ENCODE data around the gene OCA2. TPM values are rescaled to one million over a fixed set of nuclear protein-coding genes. Genes with fewer than 3 reads are reported as not detected.

Gene OCA2
- total RNA-seq, 1 experiment from 2014 or later: not detected

DNA sequence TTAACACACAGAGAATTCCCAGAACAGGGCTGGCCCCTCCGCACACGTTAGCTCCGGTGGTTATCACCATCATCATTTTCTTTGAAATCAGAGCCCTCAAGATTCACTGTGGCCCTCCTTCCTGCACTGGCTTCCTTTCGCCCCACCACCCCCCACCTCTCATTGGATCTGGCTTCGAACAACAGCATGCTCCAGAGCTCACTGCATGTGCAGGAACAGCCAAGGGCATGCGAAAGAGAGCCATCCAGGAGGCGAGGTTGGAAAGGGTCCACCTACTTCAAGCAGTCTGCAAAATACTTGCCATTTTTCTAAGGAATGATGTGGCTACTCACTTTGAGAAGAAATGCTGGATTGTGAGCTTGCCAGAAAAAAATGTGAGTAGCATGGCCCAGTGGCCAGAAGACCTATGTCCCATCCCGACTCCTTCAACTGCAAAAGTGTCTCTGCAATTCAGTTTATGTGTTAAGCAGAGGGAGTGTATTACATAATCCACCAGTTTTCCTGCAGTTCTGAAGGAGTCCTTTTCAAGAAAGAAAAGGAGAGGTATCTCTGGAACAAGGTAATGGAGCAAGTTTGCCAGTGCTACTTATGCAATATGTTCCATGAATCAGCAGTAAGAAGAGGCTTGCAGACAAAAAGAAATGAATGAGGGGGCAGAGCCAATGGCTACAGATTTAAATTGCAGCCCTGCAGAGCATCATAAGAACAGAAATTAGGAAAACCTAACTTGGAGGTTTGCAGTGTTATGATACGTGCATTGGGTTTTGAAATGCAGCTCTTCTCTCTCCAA, 92.8 kb downstream of the OCA2 start:
- no peak overlapping the region for H3K4me3 ChIP-seq
- no peak for DNase-seq
- H3K27me3 ChIP-seq: no peaks in the 10 kb centered on the region
- H3K36me3 ChIP-seq: no peaks in the 10 kb centered on the region
- H3K9me3 ChIP-seq: no peaks in the 10 kb centered on the region

DNA sequence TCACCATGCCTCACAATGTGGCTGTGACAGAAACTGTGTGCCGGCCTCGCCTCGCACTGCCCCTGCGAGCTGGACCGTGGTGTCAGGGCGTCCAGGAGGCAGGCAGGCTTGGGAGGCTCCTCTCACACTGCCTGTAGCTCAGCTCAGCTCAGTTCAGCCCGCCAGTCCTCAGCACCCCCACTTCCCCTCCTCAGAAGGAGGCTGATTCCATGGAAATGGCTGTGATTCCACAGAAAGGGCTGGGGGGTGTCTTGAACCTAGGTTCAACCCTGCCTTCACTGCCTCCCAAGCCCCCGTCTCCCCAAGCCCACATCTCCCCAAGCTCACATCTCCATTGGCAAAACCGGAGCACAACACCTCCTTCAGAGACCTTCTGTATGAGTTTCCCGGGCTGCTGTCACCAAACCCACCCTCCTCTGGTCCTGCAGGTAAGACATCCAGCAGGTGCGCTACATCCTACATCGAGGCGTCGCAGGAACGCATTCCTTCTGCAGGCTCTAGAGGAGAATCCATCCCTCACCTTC, 94.0 kb downstream of the OCA2 start:
- H3K9me3 ChIP-seq: no peaks in the 10 kb centered on the region
- no peak for DNase-seq
- no peak overlapping the region for H3K4me3 ChIP-seq

DNA sequence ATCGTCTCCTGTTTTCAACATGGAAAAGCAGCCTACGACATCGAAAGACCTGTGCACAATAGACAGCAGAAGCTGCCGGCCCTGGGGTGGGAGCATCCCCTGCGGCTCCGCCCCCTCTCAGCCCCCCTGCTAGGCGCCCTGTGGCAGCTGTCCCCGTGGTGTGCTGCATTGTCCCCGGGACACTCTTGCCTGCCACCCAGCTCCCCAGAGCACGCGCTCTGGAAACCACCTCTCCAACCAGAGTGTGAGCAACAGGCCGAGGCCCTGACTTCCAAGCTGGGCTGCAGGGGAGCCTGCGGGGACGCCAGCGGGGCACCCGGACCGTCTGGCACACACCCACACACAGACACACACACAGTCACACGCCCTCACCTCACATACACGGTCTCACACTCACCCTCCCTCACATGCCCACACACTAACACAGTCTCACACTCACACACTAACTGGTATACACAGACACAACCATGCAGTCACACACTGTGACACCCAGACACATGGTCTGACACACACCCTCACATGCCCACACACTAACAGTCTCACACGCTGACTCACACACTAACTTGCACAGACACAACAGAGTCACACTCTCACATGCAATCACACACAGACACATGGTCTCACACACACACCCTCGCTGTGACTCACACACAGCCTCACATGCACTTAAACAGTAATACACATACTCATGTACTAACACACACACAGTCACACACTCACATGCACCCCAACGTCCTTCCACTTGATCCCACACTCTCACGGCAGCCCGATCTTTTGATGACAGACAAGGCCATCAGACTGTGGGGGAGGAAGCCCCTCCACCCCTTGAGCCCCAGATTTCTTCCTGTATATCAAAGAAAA, 94.7 kb downstream of the OCA2 start:
- H3K27me3 ChIP-seq: no peaks in the 10 kb centered on the region
- H3K4me3 ChIP-seq: no peak overlapping the region
- no peak for DNase-seq

More for the DNA sequence above, 94.0 kb downstream of the OCA2 start:
- Histone ChIP-seq H3K27me3 (no peaks in the 10 kb centered on the region), H3K36me3 (no peaks in the 10 kb centered on the region)

DNA sequence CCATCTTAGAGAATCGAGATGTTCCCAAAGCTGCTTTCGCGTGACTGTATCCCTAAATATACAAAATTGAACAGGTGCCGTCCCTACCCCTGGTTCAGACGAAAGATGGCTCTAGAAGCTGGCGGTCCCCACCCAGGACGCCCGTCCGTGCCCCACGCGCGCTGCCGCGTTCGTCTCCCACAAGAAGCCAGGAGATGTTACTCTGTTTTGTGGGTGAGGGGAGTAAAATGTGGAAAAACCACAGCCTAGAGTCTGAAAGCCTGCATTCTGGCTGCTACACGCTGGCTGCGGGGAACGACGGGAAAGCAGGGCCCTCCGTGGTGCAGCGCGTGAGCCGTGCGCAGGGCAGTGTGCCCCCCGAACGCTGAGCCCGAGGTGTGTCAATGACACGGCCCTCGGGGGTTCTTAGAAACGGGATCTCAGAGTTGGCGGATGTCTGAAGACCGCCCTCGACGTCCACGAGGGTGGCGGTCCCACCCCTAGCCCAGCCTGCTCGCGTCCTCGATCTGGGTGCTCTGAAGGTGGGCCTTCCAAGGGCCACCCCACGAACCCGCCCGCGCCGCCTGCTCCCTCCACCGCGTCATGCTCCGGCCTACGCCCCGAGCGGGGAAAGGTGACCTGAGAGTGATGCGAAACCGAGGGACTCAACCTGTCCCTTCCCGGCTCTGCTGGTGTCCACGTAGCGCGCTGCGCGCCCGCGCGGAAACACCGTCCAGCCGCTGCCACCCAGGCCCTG, 95.6 kb downstream of the OCA2 start:
- no peak for DNase-seq
- no peaks in the 10 kb centered on the region for H3K36me3 ChIP-seq
- no peaks in the 10 kb centered on the region for H3K27me3 ChIP-seq
- H3K9me3 ChIP-seq: no peaks in the 10 kb centered on the region
- H3K4me3 ChIP-seq: no peak overlapping the region

More for the DNA sequence above, 94.7 kb downstream of the OCA2 start:
- H3K9me3 ChIP-seq: no peaks in the 10 kb centered on the region
- H3K36me3 ChIP-seq: no peaks in the 10 kb centered on the region

DNA sequence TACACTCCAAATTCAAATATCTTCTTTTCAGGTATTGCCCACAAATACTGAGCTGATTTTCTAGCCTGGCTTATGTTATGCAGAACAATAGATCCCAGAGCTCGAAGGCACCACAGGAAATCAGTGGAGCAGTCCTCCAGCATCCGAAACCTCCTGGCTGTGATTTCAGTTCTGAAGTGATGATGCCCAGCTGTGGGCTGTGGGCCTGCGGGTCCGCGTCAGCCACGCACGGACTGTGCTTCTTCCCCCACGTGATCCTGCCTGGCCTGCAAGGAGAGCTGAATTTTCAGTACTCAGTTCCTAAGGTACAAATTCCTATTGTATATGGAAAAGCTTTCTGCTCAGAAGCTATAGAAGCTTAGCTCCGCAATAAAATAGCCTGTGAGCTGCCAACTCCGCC, 96.2 kb downstream of the OCA2 start:
- Histone ChIP-seq H3K27me3 (no peaks in the 10 kb centered on the region), H3K36me3 (no peaks in the 10 kb centered on the region), H3K9me3 (no peaks in the 10 kb centered on the region), H3K4me3 (no peak overlapping the region)
- no peak for DNase-seq

DNA sequence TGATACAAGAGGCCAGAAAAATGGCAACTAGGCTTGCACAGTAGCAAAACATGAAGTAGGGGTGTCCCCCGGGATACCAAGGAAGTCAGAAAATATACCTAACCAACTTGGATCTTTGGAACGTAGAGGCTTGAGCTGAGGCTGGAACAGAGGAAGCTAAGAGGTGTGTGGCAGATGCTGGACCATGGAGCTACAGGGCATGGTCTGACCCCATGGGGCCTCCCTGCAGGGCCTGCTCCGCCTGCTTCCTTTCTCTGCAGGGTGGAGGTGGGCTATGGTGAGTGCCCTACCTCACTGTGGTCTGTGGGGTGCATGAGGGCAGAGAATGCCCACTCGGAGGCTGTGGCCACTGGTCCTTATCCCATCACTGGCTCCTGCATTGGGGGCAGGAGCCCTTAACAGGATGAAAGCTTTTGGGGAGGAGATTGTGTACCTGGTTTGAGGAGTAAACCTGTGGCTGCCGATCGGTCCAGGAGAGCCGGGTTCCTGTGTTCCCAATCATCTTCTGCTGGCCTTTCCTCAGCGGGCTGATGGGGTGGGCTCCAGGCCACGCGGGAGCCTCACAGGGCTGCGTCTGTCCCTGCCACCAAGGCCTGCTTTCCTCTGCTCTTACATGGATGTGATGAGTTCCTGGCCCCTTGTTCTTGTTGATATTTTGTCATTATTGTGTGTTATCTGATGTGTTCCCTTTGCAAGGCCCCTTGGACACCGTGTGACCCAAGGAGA, 96.8 kb downstream of the OCA2 start:
- DNase-seq: no peak
- no peaks in the 10 kb centered on the region for H3K9me3 ChIP-seq
- H3K27me3 ChIP-seq: no peaks in the 10 kb centered on the region
- no peaks in the 10 kb centered on the region for H3K36me3 ChIP-seq
- no peak overlapping the region for H3K4me3 ChIP-seq

DNA sequence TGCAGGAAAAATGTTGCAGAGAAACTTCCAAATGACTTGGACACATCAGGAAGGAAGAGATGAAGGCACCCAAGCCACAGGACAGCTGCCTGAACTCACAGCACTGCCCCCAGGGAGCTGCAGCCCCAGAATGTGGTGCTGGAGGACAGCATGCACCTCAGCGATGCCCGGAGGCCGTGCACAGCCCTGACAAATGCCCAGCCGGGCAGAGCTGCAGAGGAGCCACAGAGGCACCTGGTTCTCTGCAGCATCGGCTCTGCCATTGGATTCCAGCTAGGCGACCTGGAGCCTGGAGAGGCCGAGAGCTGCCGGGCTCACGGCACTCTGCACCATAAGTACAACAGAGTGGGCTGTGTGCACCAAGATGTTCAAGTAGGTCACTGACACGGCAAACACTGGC, 97.5 kb downstream of the OCA2 start:
- H3K9me3 ChIP-seq: no peaks in the 10 kb centered on the region
- no peaks in the 10 kb centered on the region for H3K27me3 ChIP-seq
- no peak for DNase-seq
- H3K36me3 ChIP-seq: no peaks in the 10 kb centered on the region
- no peak overlapping the region for H3K4me3 ChIP-seq

DNA sequence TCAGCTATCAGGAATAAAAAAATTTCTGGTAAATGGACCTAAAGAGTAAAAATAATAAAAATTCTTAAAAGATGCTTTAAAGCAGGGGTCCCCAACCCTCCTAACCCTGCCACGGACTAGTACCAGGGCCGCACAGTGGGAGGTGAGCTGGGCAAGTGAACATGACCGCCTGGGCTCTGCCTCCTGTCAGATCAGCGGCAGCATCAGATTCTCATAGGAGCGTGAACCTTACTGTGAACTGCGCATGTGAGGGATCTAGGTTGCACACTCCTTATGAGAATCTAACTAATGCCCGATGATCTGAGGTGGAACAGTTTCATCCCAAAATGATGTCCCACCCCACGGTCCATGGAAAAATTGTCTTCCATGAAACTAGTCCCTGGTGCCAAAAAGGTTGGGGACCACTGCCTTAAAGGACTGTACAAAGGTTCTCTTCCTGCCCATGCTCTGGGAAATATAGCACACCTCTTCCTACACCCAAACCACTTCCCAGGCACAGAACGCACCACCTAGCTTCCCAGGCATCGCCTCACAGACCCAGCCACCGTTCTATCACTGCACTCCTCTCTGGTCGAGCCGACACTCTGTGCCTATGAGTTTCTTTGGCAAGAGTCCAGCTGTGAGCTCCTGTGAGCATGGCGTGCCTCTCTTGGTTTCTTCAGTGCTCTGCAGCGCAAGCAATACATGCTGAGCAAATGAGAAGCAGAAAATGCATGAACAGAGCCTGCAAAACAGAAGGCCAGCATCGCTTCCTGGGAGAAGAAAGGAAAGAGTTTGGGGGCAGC, 104.9 kb downstream of the OCA2 start:
- Histone ChIP-seq H3K27me3 (no peaks in the 10 kb centered on the region), H3K36me3 (no peaks in the 10 kb centered on the region), H3K9me3 (no peaks in the 10 kb centered on the region), H3K4me3 (no peak overlapping the region)
- no peak for DNase-seq

DNA sequence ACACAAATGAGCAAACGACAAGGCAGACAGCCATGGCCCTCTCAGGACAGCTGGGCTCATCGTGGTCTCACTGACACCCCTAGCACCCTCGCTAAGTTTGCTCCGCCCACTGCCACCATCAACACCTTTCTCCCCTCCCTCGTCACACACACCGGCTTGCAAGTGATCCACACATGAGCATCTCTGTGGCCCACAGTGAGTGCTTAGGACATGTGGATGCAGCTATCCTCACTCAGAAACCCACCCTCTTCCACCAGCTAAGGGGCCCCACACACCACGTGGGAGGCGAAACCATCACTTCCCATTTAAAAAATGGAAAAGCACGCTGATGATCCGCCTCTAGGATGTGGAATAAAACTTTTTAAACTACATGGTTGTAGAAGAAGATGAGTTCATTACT, 105.6 kb downstream of the OCA2 start:
- Histone ChIP-seq H3K9me3 (no peaks in the 10 kb centered on the region), H3K27me3 (no peaks in the 10 kb centered on the region), H3K36me3 (no peaks in the 10 kb centered on the region), H3K4me3 (no peak overlapping the region)
- DNase-seq: no peak

DNA sequence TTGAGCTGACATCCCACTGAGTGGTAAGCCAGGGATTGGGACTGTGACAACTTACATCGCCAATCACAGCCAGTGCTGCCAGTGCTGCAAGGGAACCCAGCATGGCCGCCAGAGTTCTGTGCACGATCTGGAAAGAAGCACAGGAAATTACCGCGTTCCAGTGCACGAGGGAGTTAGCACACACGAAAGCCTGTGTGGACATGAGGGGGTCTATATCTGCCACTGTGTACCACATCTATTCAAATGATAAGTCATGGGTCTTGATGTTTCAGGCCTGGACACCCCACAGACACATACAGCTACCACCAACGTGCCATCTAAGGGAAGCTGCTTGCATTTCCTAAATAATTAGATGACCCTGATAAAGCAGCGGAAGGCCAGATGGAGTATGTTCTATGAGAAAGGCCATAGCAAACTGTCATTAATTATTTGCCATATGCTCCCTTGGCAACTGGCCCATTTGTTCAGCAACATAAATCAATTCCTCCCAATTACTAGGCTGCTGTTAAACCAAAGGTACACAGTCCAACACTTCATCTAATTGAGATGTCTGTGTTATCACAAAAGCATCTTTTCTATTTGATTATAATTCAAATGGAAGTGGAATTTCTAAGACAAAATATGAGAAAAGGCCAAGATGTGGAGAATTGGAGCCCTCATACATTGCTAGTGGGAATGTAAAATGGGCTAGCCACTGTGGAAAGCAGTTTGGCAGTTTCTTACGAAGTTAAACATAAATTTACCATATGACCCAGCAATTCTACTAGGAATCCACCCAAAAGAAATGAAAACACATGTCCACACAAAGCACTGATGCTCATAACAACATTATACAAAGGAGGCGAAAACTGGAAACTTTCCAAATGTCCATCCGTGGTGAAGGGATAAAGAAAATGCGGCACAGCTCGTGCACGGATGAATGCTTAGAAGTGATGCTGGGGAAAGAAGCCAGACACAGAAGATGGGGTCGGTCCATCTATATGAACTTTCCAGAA, 108.3 kb downstream of the OCA2 start:
- no peaks in the 10 kb centered on the region for H3K36me3 ChIP-seq
- DNase-seq: no peak
- H3K4me3 ChIP-seq: no peak overlapping the region
- H3K9me3 ChIP-seq: no peaks in the 10 kb centered on the region
- no peaks in the 10 kb centered on the region for H3K27me3 ChIP-seq

DNA sequence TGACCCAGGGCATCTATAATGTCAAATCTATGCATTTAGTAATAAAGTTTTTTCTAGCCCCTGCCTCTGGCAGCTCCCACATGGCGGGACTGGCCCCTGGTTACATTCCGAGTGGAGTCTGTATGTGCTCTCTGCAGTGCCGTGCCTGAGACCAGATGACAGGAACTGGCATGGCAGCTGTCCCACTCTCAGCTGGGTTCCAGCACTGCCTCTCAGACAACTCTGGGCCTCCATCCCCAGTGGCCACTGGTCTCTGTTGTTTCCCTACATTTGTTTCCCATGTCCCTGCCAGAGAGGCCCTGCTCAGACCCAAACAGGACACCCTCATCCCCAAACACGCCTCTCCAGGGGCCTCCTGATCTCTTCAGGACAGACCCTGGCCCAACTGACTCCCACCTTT, 109.3 kb downstream of the OCA2 start:
- no peak for DNase-seq
- Histone ChIP-seq H3K27me3 (no peaks in the 10 kb centered on the region), H3K36me3 (no peaks in the 10 kb centered on the region), H3K4me3 (no peak overlapping the region), H3K9me3 (no peaks in the 10 kb centered on the region)

DNA sequence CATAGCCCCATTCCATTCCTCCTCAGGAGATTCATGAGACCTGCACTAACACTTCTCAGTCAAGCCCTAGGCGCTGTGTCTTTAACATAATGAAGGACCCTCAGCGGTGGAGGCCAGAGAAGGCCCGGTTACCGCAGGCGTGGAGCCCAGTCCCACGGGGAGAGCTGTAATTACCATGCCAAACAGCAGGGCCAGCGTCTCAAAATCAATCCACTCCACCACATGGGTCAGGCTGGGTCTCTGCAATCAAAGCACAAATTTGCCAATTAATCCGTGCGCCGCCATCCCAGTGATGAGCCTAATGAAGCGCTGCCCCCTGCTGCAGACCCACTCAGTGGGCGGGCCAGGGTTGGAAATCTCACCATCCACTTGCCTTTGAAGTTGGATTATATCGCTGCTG, 109.7 kb downstream of the OCA2 start:
- Histone ChIP-seq H3K27me3 (no peaks in the 10 kb centered on the region), H3K4me3 (no peak overlapping the region), H3K9me3 (no peaks in the 10 kb centered on the region), H3K36me3 (no peaks in the 10 kb centered on the region)
- DNase-seq: no peak

DNA sequence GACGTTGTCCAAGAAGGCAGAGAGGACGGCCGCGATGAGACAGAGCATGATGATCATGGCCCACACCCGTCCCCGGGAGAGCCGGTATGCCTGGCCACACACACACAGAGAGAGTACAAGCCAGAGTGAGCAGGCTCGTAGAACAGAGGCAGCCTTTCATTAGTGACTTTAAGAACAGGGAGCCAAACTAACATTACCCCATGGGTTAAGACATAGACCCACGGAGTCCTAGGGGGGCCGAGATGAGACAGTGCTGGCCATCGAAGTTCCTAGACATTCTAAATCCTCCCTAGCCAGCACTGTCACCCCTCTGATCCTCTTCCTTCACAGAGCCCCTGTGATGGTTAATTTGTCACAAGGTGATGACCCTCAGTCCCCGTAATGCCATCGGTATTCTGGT, 114.0 kb downstream of the OCA2 start:
- H3K9me3 ChIP-seq: no peaks in the 10 kb centered on the region
- no peak for DNase-seq
- H3K4me3 ChIP-seq: no peak overlapping the region
- H3K36me3 ChIP-seq: no peaks in the 10 kb centered on the region
- H3K27me3 ChIP-seq: no peaks in the 10 kb centered on the region

DNA sequence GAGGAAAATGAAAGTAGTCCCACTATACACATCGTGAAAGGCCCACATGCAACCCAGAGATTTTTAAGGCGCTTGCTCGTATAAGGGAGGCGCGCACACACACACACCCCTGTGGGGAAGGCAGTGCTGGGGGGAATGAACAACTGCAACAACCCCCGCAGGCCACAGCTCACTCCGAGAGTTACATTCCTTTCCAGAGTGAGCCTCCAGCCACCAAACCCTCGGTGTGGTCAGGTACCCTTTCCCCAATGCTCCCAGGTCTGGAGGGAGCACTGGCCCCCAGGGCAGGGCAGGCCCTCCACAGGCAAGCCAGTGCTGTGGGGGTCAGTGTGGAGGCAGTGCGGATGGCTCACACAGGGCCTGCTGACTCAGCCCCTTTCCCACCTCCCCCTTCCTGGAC, 115.6 kb downstream of the OCA2 start:
- no peaks in the 10 kb centered on the region for H3K9me3 ChIP-seq

DNA sequence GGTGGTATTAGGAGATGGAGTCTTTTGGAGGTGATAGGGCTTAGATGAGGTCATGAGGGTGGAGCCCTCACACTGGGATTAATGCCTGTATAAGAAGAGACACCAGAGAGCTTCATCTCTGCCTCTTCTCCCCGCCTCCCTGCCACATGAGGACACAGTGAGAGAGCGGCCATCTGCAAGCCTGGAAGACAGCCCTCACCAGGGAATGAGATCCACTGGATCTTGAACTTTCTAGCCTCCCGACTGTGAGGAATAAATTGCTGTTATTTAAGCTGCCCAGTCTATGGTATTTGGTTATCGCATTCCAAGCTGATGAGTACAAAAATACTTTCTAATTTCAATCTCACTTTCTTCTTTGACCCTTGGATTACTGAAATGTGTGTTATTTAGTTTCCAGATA, 121.4 kb downstream of the OCA2 start:
- DNase-seq: no peak
- H3K4me3 ChIP-seq: no peak overlapping the region
- no peaks in the 10 kb centered on the region for H3K27me3 ChIP-seq
- H3K9me3 ChIP-seq: no peaks in the 10 kb centered on the region
- H3K36me3 ChIP-seq: no peaks in the 10 kb centered on the region

More for the DNA sequence above, 115.6 kb downstream of the OCA2 start:
- Histone ChIP-seq H3K36me3 (no peaks in the 10 kb centered on the region), H3K4me3 (no peak overlapping the region), H3K27me3 (no peaks in the 10 kb centered on the region)
- DNase-seq: no peak
